ENCODE measurements around the gene TRIM60.

The TRIM60 gene

DNA sequence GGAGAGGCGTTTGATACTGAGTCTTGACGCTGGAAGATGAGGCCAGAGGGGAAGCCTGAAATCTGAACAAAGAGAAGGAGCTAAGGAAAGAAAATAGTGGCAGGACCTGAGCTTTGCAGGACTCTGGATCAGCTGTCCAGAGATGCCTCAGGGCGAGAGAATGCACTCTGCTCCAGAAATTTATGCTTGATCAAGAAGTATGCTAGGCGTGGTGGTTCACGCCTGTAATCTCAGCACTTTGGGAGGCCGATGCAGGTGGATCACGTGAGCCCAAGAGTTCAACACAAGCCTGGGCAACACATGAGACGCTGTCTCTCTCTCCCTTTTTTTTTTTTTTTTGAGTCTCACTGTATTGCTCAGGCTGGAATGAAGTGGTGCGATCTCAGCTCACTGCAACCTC is 23.8 kb downstream of the TRIM60 start (continued):
- TF ChIP-seq, protein P1, sequence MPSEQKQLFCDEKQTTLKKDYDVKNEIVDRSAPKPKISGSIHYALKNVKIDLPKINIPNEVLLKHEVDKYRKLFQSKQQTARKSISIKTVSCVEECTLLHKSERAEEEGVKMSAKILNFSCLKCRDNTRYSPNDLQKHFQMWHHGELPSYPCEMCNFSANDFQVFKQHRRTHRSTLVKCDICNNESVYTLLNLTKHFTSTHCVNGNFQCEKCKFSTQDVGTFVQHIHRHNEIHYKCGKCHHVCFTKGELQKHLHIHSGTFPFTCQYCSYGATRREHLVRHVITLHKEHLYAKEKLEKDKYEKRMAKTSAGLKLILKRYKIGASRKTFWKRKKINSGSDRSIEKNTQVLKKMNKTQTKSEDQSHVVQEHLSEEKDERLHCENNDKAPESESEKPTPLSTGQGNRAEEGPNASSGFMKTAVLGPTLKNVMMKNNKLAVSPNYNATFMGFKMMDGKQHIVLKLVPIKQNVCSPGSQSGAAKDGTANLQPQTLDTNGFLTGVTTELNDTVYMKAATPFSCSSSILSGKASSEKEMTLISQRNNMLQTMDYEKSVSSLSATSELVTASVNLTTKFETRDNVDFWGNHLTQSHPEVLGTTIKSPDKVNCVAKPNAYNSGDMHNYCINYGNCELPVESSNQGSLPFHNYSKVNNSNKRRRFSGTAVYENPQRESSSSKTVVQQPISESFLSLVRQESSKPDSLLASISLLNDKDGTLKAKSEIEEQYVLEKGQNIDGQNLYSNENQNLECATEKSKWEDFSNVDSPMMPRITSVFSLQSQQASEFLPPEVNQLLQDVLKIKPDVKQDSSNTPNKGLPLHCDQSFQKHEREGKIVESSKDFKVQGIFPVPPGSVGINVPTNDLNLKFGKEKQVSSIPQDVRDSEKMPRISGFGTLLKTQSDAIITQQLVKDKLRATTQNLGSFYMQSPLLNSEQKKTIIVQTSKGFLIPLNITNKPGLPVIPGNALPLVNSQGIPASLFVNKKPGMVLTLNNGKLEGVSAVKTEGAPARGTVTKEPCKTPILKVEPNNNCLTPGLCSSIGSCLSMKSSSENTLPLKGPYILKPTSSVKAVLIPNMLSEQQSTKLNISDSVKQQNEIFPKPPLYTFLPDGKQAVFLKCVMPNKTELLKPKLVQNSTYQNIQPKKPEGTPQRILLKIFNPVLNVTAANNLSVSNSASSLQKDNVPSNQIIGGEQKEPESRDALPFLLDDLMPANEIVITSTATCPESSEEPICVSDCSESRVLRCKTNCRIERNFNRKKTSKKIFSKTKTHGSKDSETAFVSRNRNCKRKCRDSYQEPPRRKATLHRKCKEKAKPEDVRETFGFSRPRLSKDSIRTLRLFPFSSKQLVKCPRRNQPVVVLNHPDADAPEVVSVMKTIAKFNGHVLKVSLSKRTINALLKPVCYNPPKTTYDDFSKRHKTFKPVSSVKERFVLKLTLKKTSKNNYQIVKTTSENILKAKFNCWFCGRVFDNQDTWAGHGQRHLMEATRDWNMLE (tag by site-specific recombination; conservative IDR thresholded peaks at IDR 0.05; ENCODE audit: low read depth): no peak
- TF ChIP-seq ZNF76 (tag by site-specific recombination; IDR thresholded peaks at IDR 0.05; ENCODE audit: borderline replicate concordance, low read depth) (no peak), IKZF3 (tag by site-specific recombination; IDR thresholded peaks at IDR 0.05) (no peak), ZNF10 (tag by site-specific recombination; IDR thresholded peaks at IDR 0.05) (no peak), KLF7 (tag by site-specific recombination; IDR thresholded peaks at IDR 0.05; ENCODE audit: borderline replicate concordance) (no peak), REPIN1 (tag by site-specific recombination; IDR thresholded peaks at IDR 0.05; ENCODE audit: low read depth) (no peak), ZNF701 (tag by site-specific recombination; IDR thresholded peaks at IDR 0.05) (no peak), ZNF660 (tag by site-specific recombination; IDR thresholded peaks at IDR 0.05) (no peak), ZSCAN30 (tag by site-specific recombination; IDR thresholded peaks at IDR 0.05) (no peak)
- TF ChIP-seq, protein P2, sequence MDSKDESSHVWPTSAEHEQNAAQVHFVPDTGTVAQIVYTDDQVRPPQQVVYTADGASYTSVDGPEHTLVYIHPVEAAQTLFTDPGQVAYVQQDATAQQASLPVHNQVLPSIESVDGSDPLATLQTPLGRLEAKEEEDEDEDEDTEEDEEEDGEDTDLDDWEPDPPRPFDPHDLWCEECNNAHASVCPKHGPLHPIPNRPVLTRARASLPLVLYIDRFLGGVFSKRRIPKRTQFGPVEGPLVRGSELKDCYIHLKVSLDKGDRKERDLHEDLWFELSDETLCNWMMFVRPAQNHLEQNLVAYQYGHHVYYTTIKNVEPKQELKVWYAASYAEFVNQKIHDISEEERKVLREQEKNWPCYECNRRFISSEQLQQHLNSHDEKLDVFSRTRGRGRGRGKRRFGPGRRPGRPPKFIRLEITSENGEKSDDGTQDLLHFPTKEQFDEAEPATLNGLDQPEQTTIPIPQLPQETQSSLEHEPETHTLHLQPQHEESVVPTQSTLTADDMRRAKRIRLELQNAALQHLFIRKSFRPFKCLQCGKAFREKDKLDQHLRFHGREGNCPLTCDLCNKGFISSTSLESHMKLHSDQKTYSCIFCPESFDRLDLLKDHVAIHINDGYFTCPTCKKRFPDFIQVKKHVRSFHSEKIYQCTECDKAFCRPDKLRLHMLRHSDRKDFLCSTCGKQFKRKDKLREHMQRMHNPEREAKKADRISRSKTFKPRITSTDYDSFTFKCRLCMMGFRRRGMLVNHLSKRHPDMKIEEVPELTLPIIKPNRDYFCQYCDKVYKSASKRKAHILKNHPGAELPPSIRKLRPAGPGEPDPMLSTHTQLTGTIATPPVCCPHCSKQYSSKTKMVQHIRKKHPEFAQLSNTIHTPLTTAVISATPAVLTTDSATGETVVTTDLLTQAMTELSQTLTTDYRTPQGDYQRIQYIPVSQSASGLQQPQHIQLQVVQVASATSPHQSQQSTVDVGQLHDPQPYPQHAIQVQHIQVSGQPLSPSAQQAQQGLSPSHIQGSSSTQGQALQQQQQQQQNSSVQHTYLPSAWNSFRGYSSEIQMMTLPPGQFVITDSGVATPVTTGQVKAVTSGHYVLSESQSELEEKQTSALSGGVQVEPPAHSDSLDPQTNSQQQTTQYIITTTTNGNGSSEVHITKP (tag by site-specific recombination; IDR thresholded peaks at IDR 0.05): no peak

DNA sequence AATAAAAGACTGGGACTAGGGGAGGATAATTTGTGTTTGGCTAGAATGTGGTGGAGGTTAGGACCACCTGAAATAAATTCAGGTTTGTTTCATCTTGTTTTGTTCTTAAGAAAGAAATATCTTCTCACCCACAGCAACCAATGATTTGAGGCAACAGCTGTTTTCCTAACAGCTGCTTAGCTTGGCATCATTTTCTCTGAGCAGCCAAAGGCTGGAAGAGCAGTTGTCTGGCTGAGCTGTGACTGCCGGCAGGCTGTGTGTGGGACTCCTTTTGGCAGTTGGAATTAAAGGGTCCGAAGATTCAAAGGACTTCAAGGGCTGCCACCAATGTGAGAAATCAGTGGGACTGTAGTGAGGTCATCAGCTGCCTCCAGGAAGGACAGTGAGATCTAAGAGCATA is 26.9 kb downstream of the TRIM60 start:
- TF ChIP-seq ZXDB (tag by site-specific recombination; IDR thresholded peaks at IDR 0.05) (no peak), ZNF677 (tag by site-specific recombination; IDR thresholded peaks at IDR 0.05) (no peak), ZNF510 (tag by site-specific recombination; IDR thresholded peaks at IDR 0.05; ENCODE audit: insufficient replicate concordance) (no peak), ZNF555 (tag by site-specific recombination; conservative IDR thresholded peaks at IDR 0.05) (no peak), ZBTB17 (tag by site-specific recombination; IDR thresholded peaks at IDR 0.05) (no peak)
- TF ChIP-seq, protein P3, sequence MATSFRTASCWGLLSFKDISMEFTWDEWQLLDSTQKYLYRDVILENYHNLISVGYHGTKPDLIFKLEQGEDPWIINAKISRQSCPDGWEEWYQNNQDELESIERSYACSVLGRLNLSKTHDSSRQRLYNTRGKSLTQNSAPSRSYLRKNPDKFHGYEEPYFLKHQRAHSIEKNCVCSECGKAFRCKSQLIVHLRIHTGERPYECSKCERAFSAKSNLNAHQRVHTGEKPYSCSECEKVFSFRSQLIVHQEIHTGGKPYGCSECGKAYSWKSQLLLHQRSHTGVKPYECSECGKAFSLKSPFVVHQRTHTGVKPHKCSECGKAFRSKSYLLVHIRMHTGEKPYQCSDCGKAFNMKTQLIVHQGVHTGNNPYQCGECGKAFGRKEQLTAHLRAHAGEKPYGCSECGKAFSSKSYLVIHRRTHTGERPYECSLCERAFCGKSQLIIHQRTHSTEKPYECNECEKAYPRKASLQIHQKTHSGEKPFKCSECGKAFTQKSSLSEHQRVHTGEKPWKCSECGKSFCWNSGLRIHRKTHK (tag by site-specific recombination; IDR thresholded peaks at IDR 0.05): no peak
- TF ChIP-seq, protein P4, sequence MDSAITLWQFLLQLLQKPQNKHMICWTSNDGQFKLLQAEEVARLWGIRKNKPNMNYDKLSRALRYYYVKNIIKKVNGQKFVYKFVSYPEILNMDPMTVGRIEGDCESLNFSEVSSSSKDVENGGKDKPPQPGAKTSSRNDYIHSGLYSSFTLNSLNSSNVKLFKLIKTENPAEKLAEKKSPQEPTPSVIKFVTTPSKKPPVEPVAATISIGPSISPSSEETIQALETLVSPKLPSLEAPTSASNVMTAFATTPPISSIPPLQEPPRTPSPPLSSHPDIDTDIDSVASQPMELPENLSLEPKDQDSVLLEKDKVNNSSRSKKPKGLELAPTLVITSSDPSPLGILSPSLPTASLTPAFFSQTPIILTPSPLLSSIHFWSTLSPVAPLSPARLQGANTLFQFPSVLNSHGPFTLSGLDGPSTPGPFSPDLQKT (IDR thresholded peaks at IDR 0.05; ENCODE audit: borderline replicate concordance, low read depth, low read length): no peak
- TF ChIP-seq, protein P5, sequence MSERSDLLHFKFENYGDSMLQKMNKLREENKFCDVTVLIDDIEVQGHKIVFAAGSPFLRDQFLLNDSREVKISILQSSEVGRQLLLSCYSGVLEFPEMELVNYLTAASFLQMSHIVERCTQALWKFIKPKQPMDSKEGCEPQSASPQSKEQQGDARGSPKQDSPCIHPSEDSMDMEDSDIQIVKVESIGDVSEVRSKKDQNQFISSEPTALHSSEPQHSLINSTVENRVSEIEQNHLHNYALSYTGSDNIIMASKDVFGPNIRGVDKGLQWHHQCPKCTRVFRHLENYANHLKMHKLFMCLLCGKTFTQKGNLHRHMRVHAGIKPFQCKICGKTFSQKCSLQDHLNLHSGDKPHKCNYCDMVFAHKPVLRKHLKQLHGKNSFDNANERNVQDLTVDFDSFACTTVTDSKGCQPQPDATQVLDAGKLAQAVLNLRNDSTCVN (tag by site-specific recombination; optimal IDR thresholded peaks at IDR 0.05): no peak
- Histone ChIP-seq H3K9me3 (ENCODE audit: control insufficient read depth, insufficient read depth, low read depth, low read length) (no peaks in the 10 kb centered on the region), H3K4me1 (ENCODE audit: control insufficient read depth, insufficient read depth, low read length) (no peaks in the 10 kb centered on the region), H3K27ac (ENCODE audit: extremely low read depth, low read depth, low read length) (no peak overlapping the region), H3K36me3 (ENCODE audit: control insufficient read depth in 2 of 2, insufficient read depth in 1 of 2, low read length in 2 of 2) (no peaks in the 10 kb centered on the region; a peak in 1 of 3 replicates), H3K4me3 (ENCODE audit: low read depth, low read length) (no peak overlapping the region)
- ChIA-PET CTCF (interaction anchor here (1.1 kb wide), 1 partner anchor 55 kb away, joined by 3 read pairs; no protein-coding TSS in a partner anchor), POLR2A (no interaction called here)
